ENCODE results near the gene ZFP36L1.

The ZFP36L1 gene

DNA sequence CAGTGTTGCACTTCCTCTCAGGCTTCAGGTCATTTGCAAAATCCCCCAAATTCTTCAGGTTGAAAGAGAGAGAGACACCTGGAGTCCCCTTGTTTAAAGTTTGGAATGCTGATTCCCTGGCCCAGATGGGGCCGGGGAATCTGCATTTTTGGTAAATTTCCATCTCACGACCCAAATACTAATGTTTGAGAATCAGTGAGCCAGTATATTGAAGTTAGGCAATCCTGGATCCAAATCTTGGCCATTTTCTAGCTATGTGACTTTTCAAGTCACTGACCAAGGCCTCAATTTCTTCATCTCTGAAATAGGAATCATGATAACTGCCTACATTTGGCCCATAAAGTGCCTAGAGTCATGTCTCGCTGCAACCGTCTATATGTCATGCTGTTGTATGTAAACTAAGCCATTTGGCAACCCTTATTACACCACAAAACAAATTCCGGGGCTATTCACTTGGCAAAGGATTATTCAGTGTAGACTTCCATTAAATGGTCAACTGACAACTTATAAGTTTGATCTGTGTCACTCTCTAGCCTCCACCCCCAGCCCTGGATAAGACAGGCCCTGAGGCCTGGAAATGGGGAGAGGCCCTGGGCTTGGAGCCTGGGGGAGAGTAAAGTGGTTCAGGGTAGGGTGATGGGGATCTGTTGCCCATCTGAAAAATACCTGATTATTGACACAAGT lies 3.7 kb upstream of the ZFP36L1 start:
- TF ChIP-seq CTCF (IDR thresholded peaks at IDR 0.05; ENCODE audit: low read depth, low read length, poor library complexity, severe bottlenecking) (no peak), EZH2phosphoT487 (IDR thresholded peaks at IDR 0.05; ENCODE audit: borderline replicate concordance, low read length) (no peak)
- peaks cover 45% of the 10 kb centered on the region for H3K79me2 ChIP-seq (ENCODE audit: control insufficient read depth, low read length)
- H3K27me3 ChIP-seq (ENCODE audit: control insufficient read depth, low read length): no peaks in the 10 kb centered on the region
- H3F3A ChIP-seq (ENCODE audit: control insufficient read depth, insufficient read depth): peaks cover 47% of the 10 kb centered on the region
- peaks cover 37% of the 10 kb centered on the region for H3K36me3 ChIP-seq (ENCODE audit: control insufficient read depth, low read length)
- peak overlapping the region; percentile 86 for H3K4me3 ChIP-seq (ENCODE audit: low read length)
- H3K27ac ChIP-seq (ENCODE audit: low read depth, low read length): peak overlapping the region; percentile 99
- peaks cover 72% of the 10 kb centered on the region for H3K4me1 ChIP-seq (ENCODE audit: control insufficient read depth, low read length)
- H3K4me2 ChIP-seq (ENCODE audit: low read length): peak overlapping the region; percentile 84
- H4K20me1 ChIP-seq (ENCODE audit: control insufficient read depth, insufficient read depth, low read depth, low read length): peaks cover 4% of the 10 kb centered on the region; the same call in 1 of the 2 replicates
- H3K9me3 ChIP-seq (ENCODE audit: control insufficient read depth, insufficient read depth, low read length): peaks cover 9% of the 10 kb centered on the region
- no peaks in the 10 kb centered on the region for H3K9me2 ChIP-seq (replicated peaks; ENCODE audit: control insufficient read depth, low read length)

DNA sequence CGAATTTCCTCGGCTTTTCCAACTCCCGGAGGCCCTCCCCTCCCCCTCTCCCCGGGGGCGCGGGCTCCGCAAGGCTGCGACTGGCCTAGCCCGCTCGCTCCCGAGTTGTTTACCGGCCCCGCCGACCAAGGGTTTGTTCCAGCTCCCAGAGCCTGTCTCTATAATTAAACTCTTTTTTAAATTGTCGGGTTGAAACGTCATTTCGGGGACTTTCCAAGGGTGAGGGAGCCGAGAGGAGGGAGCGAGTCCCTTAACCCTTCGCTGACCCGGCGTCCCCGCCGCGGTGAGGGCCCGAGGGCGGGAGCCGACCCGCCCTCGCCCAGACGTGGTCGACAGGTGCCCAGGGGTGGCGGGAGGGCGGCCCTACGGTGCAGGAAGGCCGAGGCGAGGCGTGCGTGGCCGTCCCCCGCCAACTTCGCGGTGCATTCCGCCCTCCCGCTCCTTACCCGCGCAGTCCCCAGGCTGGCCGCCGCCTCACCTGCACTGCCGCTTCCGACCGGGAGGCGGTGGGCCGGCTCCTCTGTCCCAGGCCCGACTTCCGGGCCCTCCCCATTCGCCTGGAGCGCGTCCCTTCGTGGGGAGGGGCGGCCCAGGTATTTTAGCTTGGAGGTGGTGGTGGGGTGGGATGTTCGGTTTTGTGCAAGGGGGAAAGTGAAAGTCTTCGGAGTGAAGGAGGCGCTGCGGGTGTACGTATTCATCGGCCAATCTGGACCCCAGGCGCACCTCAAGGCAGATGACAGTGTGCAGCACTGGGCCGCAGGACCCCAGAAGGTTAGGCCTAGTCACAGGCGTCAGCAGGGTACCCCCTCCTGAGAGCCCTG lies 2.9 kb upstream of the ZFP36L1 start:
- peaks cover 54% of the 10 kb centered on the region for H3F3A ChIP-seq (ENCODE audit: control insufficient read depth, insufficient read depth)
- H3K4me1 ChIP-seq (ENCODE audit: control insufficient read depth, low read length): peaks cover 65% of the 10 kb centered on the region
- peaks cover 6% of the 10 kb centered on the region; the same call in 1 of the 2 replicates for H3K9me3 ChIP-seq (ENCODE audit: control insufficient read depth, insufficient read depth, low read length)
- H3K27me3 ChIP-seq (ENCODE audit: control insufficient read depth, low read length): no peaks in the 10 kb centered on the region
- no peaks in the 10 kb centered on the region for H3K9me2 ChIP-seq (replicated peaks; ENCODE audit: control insufficient read depth, low read length)
- H3K4me2 ChIP-seq (ENCODE audit: low read length): peak overlapping the region; percentile 84
- peak overlapping the region; percentile 86 for H3K4me3 ChIP-seq (ENCODE audit: low read length)
- TF ChIP-seq EZH2phosphoT487 (IDR thresholded peaks at IDR 0.05; ENCODE audit: borderline replicate concordance, low read length) (no peak), CTCF (IDR thresholded peaks at IDR 0.05; ENCODE audit: low read depth, low read length, poor library complexity, severe bottlenecking) (peak; percentile 62)
- peak overlapping the region; percentile 99 for H3K27ac ChIP-seq (ENCODE audit: low read depth, low read length)
- H3K79me2 ChIP-seq (ENCODE audit: control insufficient read depth, low read length): peaks cover 52% of the 10 kb centered on the region
- peaks cover 8% of the 10 kb centered on the region; the same call in 1 of the 2 replicates for H4K20me1 ChIP-seq (ENCODE audit: control insufficient read depth, insufficient read depth, low read depth, low read length)
- peaks cover 39% of the 10 kb centered on the region for H3K36me3 ChIP-seq (ENCODE audit: control insufficient read depth, low read length)

- Histone ChIP-seq H3K27me3 (ENCODE audit: control insufficient read depth, low read length) (no peaks in the 10 kb centered on the region), H3K9me2 (replicated peaks; ENCODE audit: control insufficient read depth, low read length) (no peaks in the 10 kb centered on the region), H3F3A (ENCODE audit: control insufficient read depth, insufficient read depth) (peaks cover 61% of the 10 kb centered on the region), H3K4me1 (ENCODE audit: control insufficient read depth, low read length) (peaks cover 57% of the 10 kb centered on the region), H3K9me3 (ENCODE audit: control insufficient read depth, insufficient read depth, low read length) (peaks cover 6% of the 10 kb centered on the region; the same call in 1 of the 2 replicates), H4K20me1 (ENCODE audit: control insufficient read depth, insufficient read depth, low read depth, low read length) (peaks cover 14% of the 10 kb centered on the region; the same call in 1 of the 2 replicates), H3K79me2 (ENCODE audit: control insufficient read depth, low read length) (peaks cover 60% of the 10 kb centered on the region), H3K36me3 (ENCODE audit: control insufficient read depth, low read length) (peaks cover 47% of the 10 kb centered on the region), H3K4me2 (ENCODE audit: low read length) (peak overlapping the region; percentile 84), H3K27ac (ENCODE audit: low read depth, low read length) (peak overlapping the region; percentile 99), H3K4me3 (ENCODE audit: low read length) (peak overlapping the region; percentile 86)
- TF ChIP-seq EZH2phosphoT487 (IDR thresholded peaks at IDR 0.05; ENCODE audit: borderline replicate concordance, low read length) (no peak), CTCF (IDR thresholded peaks at IDR 0.05; ENCODE audit: low read depth, low read length, poor library complexity, severe bottlenecking) (no peak)
Observed at GRCh38 chr14:68794851-68795596, 2.2 kb upstream of the ZFP36L1 start.

Measured in DOHH2 (cell line).